ENCODE measurements around the gene RAD18. TPM values are rescaled to one million over a fixed set of nuclear protein-coding genes. Genes with fewer than 3 reads are reported as not detected.

The RAD18 gene
- total RNA-seq, 2 experiments from 2014 or later, result 30.9 to 31.1 TPM

DNA sequence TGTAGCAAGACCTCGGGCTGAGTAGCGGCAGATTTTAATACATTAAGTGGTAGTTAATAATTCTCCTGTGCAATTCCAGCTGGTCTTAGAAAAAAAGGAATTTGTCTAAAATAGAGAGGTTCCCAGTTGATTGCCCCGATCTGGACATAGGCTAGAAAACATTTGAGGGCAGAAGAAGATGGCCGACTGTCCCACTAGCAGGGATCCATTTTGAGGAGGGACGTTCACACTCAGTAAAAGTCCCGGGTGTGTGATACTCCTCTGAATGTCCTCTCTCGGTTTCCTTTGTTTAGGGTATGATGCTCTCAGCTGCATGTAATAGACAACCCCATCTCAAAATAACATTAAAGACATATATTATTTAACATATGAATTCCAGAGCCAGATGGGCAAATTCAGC is 116.0 kb downstream of the RAD18 start:
- Mint-ChIP-seq H3K27ac (no peak overlapping the region), H3K36me3 (peaks cover 2% of the 10 kb centered on the region), H3K9me3 (no peaks in the 10 kb centered on the region), H3K27me3 (no peaks in the 10 kb centered on the region), H3K4me1 (no peaks in the 10 kb centered on the region), H3K4me3 (no peak overlapping the region)
- no peak for ATAC-seq (ENCODE audit: low read depth)
- POLR2A ChIA-PET, result no interaction called here
- no peak for DNase-seq

DNA sequence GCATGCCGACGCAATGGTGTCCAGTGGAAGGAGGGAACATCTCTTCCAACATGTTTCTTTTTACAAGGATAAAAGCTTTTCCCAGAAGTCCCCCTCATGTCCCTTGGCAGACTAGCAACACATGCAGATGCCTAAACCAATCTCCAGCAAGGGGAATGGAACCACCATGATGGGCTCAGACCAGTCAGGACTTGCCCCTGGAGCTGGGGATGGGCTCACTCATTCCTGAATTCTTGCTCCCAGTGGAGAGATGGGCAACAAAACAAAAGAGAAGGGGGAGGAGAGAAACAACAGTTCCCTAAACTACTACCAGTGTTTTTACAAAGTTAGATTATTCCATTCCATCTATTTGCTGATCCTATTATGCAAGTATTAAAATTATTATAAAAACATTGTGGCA is 117.1 kb downstream of the RAD18 start:
- H3K4me3 Mint-ChIP-seq, result no peak overlapping the region
- POLR2A ChIA-PET, result interaction anchor here (0.6 kb wide), 1 partner anchor 717 kb away, joined by 3 read pairs; no protein-coding TSS in a partner anchor
- no peaks in the 10 kb centered on the region for H3K4me1 Mint-ChIP-seq

DNA sequence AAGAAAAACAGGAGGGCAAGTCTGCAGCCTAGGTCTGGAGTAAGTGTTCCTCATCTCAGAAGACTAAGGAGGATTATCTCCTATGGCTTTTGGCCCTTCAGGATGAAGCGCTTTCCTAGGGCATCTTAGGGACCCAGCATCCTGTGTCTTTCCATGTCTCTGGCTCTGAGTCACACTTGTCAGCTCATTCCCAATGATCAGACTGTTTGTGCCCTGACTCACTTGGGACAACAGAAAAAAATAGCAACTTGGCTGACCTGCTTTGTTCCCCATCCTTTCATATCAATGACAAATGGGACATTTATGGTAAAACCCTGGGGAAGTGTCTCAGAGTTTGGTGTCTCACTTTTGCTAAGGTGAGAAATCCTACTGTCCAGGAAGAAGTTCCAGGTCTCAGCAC is 117.6 kb downstream of the RAD18 start:
- H3K27ac Mint-ChIP-seq, result no peak overlapping the region
- H3K36me3 Mint-ChIP-seq, result peaks cover 2% of the 10 kb centered on the region
- no peaks in the 10 kb centered on the region for H3K4me1 Mint-ChIP-seq
- POLR2A ChIA-PET, result interaction anchor here (0.6 kb wide), 1 partner anchor 717 kb away, joined by 3 read pairs; no protein-coding TSS in a partner anchor
- no peaks in the 10 kb centered on the region for H3K9me3 Mint-ChIP-seq
- H3K27me3 Mint-ChIP-seq, result no peaks in the 10 kb centered on the region
- ATAC-seq (ENCODE audit: low read depth), result no peak
- no peak for DNase-seq
- no peak overlapping the region for H3K4me3 Mint-ChIP-seq

More for the DNA sequence above, 117.1 kb downstream of the RAD18 start:
- peaks cover 2% of the 10 kb centered on the region for H3K36me3 Mint-ChIP-seq
- H3K27ac Mint-ChIP-seq, result no peak overlapping the region
- DNase-seq (no peak), ATAC-seq (ENCODE audit: low read depth) (no peak)
- no peaks in the 10 kb centered on the region for H3K27me3 Mint-ChIP-seq
- no peaks in the 10 kb centered on the region for H3K9me3 Mint-ChIP-seq

DNA sequence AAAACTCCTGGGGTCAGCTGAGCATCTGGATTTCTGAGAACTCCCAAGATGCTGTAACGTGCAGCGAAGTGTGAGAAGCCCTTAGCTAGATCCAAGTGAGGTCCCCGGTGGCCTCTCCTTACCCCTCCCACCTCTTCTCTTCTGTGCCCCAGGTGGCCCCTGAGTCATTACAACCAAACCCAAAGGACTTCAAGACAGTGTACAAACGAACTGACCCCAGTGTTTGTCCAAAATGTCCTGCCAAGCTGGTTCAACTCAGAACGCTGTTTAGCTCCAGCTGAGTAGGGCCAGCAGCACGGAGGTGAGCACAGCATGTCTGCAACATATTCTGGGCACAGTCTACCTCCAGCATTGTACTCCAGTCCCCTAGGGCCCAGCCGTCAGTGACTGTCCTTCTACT is 119.9 kb downstream of the RAD18 start:
- Mint-ChIP-seq H3K27me3 (no peaks in the 10 kb centered on the region), H3K36me3 (peaks cover 1% of the 10 kb centered on the region), H3K9me3 (no peaks in the 10 kb centered on the region), H3K27ac (no peak overlapping the region), H3K4me3 (no peak overlapping the region), H3K4me1 (no peaks in the 10 kb centered on the region)
- ATAC-seq (ENCODE audit: low read depth), result no peak
- DNase-seq, result no peak
- POLR2A ChIA-PET, result no interaction called here

DNA sequence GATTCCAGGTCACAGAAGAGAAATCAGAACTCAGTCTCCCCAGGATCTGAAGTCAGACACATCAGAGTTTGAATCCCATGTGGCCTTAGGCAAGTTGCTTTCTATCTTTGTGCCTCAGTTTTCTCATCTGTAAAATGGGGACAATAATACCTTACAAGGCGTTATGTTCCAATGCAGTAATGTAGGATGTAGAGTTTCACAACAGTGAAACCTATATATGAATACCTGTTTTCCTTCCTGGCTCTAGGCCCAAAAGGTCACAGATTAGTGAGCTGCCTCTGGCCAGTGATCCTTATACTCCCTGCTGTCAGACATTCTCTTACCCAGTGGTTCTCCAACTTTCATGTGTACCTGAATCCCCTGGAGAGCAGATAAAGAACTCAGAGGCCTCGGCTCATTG is 121.0 kb downstream of the RAD18 start:
- POLR2A ChIA-PET, result no interaction called here
- Mint-ChIP-seq H3K36me3 (peaks cover 1% of the 10 kb centered on the region), H3K27me3 (no peaks in the 10 kb centered on the region), H3K9me3 (no peaks in the 10 kb centered on the region), H3K4me1 (no peaks in the 10 kb centered on the region), H3K4me3 (no peak overlapping the region), H3K27ac (no peak overlapping the region)
- DNase-seq (no peak), ATAC-seq (ENCODE audit: low read depth) (no peak)

DNA sequence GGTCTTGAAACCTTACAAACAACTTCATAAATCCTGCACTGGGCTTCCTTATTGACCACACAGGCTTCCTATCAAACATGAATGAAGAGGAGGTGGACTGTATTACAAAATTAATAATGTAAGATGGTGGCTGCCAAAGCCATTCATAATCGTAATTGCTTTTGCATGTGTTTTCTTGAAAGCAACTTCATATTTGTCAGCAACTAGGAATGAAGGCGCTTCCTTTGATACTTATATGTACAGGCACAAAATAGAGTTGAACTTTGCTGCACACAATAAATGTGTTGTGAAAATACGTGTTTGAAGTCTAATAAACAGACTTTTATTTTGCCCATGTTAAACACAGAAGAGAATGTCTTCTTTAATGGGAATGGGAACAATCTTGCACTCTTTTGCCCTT is 121.8 kb downstream of the RAD18 start:
- POLR2A ChIA-PET, result no interaction called here
- DNase-seq (no peak), ATAC-seq (ENCODE audit: low read depth) (no peak)
- no peak overlapping the region for H3K27ac Mint-ChIP-seq
- H3K4me3 Mint-ChIP-seq, result no peak overlapping the region
- no peaks in the 10 kb centered on the region for H3K9me3 Mint-ChIP-seq
- H3K4me1 Mint-ChIP-seq, result no peaks in the 10 kb centered on the region
- H3K36me3 Mint-ChIP-seq, result peaks cover 1% of the 10 kb centered on the region
- H3K27me3 Mint-ChIP-seq, result no peaks in the 10 kb centered on the region

DNA sequence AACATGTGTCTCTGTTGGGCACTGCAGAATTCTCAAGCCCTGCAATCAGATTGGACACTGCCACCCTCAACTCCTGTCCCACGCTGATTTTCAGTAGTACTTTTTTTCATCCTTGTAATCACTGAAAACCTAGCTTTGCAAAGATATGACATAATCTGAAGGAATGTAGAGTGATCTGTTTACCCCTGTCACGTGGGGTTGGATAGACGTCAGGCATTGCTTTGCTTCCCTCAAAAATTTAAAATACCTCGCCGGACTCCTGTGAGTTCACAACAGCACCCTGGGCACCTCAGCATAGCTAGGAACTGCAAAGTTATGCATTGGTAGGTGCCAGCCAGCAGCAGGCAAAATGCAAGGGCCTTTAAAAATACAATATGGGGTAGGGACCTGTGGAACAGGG is 122.7 kb downstream of the RAD18 start:
- H3K36me3 Mint-ChIP-seq, result peaks cover 3% of the 10 kb centered on the region
- POLR2A ChIA-PET, result no interaction called here
- no peaks in the 10 kb centered on the region for H3K27me3 Mint-ChIP-seq
- no peak overlapping the region for H3K27ac Mint-ChIP-seq
- no peaks in the 10 kb centered on the region for H3K4me1 Mint-ChIP-seq
- no peaks in the 10 kb centered on the region for H3K9me3 Mint-ChIP-seq
- no peak overlapping the region for H3K4me3 Mint-ChIP-seq
- ATAC-seq (ENCODE audit: low read depth) (no peak), DNase-seq (no peak)

DNA sequence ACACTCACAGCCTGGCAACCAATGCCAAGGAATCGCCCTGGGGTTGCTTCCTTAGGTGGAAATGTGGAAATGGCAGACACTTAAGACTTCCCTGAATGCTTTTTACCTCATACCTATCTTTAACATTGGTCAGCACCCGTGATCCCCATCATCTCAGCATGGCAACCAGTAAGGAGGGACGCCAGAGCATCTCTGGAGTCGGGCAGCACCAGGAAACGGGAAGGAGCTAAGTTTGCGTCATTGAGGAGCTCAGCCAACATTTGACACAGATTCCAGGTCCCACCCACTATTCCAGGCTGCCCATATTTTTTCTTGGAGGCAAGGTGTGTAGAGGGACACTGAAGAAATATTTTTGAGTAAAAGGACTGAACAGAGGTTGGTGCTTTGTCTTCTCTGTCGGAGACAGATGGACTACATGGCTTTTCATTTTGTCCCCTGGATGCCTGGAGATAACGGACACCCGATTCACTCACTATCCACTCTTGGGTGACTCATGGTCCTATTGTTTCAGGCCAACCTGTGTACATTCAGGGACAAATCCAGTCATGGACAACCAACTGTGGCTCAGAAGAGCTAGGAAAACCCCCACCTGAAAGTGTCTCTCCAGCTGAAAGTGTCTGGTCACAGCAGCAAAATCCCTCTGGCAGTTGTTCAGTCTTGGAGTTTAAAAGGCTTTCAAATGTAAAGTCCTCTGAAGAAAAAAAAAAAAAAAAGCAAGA is 123.5 kb downstream of the RAD18 start:
- Mint-ChIP-seq H3K9me3 (no peaks in the 10 kb centered on the region), H3K4me1 (no peaks in the 10 kb centered on the region), H3K27me3 (no peaks in the 10 kb centered on the region), H3K27ac (no peak overlapping the region), H3K36me3 (peaks cover 3% of the 10 kb centered on the region), H3K4me3 (no peak overlapping the region)
- no peak for DNase-seq
- no peak for ATAC-seq (ENCODE audit: low read depth)
- POLR2A ChIA-PET, result no interaction called here

DNA sequence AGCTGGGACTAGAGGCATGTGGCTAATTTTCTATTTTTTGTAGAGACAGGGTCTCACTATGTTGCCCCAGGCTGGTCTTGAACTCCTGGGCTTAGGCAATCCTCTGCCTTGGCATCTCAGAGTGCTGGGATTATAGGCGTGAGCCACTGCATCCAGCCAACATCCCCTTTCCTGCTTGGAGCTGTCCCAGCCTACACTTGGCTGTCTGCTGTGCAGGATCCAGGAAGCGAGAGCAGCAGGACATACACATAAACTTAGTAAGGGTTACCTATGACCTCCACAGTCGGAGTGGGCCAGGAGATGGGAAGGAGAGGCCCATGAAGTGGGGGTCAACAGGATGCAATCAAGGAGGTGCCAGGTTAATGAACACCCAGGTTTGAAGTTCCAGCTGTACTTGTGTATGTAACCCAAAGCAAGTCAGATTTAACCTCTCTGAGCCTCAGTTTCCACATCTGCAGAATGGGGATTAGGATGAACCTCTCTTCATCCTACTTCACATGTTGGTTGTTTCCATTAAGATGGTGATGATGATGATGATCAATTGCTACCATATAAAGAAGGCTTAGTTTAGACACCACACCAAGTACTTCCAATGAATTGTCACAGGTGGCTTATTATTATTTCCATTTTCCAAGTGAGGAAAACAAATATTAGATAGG is 124.4 kb downstream of the RAD18 start:
- Mint-ChIP-seq H3K4me1 (no peaks in the 10 kb centered on the region), H3K9me3 (no peaks in the 10 kb centered on the region), H3K27me3 (no peaks in the 10 kb centered on the region), H3K4me3 (no peak overlapping the region), H3K27ac (no peak overlapping the region), H3K36me3 (peaks cover 3% of the 10 kb centered on the region)
- ATAC-seq (ENCODE audit: low read depth), result no peak
- DNase-seq, result no peak
- POLR2A ChIA-PET, result no interaction called here

DNA sequence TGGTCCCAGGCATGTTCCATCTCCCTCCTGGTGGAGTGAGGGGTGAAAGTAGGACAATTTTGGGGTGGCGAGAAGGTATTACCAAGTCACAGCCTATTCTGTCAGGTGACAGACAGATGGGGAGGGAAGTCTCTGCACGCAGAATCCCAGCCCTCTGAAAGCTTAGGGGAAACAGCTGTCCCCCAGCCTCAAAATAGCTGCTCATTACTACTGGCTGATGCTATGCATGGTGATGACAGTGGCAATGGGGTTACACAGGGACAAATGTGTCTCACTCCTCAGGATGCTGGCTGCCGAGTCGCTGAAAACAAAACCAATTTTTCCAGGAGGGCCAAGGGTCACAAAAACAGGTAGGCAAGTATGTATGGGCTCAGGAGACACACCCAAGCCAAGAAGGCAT is 125.0 kb downstream of the RAD18 start:
- no peaks in the 10 kb centered on the region for H3K4me1 Mint-ChIP-seq
- H3K27ac Mint-ChIP-seq, result no peak overlapping the region
- DNase-seq (no peak), ATAC-seq (ENCODE audit: low read depth) (no peak)
- no peaks in the 10 kb centered on the region for H3K27me3 Mint-ChIP-seq
- POLR2A ChIA-PET, result no interaction called here
- H3K4me3 Mint-ChIP-seq, result no peak overlapping the region
- H3K36me3 Mint-ChIP-seq, result peaks cover 3% of the 10 kb centered on the region
- no peaks in the 10 kb centered on the region for H3K9me3 Mint-ChIP-seq

DNA sequence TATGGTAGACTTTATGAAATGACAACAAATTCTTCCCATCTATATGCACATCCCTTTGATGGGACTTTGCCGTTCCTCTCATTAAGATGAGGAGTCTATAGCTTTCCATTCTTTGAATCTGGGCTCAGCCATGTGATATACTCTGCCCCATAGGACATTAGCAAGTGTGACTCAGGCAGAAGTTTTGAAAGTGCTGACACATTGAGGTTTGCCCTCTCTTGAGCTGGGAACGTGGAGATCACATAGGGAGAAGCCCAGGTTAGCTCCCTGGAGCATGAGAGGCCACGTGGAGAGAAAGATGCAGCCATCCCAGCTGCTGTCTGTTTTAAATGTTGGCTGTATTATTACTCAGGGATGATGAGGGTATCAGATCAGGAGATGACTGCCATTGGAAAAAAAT is 126.1 kb downstream of the RAD18 start:
- Mint-ChIP-seq H3K36me3 (peaks cover 3% of the 10 kb centered on the region), H3K4me3 (no peak overlapping the region), H3K27ac (no peak overlapping the region), H3K4me1 (no peaks in the 10 kb centered on the region), H3K27me3 (no peaks in the 10 kb centered on the region), H3K9me3 (no peaks in the 10 kb centered on the region)
- ATAC-seq (ENCODE audit: low read depth) (no peak), DNase-seq (no peak)
- POLR2A ChIA-PET, result no interaction called here

DNA sequence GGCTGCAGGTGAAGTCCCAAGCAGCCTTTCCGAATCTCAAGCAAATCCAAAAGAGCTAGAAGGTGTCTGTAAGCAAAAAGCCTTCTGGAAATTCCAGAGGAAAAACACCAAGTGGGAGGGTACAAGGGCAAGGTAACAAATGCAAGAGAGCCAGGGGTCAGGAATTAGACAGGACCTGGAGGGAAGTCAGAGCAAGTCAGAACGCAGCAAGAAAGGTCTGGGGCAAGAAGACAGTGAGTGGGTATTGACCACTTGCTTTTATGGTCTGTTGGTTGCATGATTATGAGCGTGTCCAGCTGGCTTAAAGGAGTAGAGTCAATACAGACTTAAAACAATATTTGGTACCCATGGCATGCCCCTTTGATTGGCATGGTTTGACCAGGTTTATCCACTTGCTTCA is 127.2 kb downstream of the RAD18 start:
- H3K4me3 Mint-ChIP-seq, result no peak overlapping the region
- H3K27ac Mint-ChIP-seq, result no peak overlapping the region
- peaks cover 3% of the 10 kb centered on the region for H3K36me3 Mint-ChIP-seq
- ATAC-seq (ENCODE audit: low read depth) (no peak), DNase-seq (no peak)
- no peaks in the 10 kb centered on the region for H3K9me3 Mint-ChIP-seq
- H3K4me1 Mint-ChIP-seq, result no peaks in the 10 kb centered on the region
- POLR2A ChIA-PET, result no interaction called here
- no peaks in the 10 kb centered on the region for H3K27me3 Mint-ChIP-seq

DNA sequence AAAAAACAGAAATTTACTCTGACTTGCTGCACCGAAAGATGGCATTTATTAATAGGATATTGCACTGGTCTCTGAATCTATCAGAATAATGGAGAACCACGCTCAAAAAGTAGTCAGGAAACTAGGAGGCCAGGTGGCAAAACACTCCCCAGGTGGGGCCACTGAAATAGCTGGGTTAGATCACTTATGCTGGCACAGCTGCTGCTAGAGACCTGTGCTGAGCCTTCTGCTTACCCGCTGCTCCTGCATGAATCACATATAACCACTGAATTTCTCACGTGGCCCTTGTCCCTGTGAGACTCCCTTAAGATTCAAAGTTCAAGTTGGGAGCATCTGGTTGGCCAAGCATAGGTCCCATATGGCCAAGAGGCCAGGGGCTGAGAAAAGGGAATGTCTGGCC is 127.9 kb downstream of the RAD18 start:
- Mint-ChIP-seq H3K36me3 (peaks cover 3% of the 10 kb centered on the region), H3K9me3 (no peaks in the 10 kb centered on the region), H3K4me1 (no peaks in the 10 kb centered on the region), H3K27ac (no peak overlapping the region), H3K27me3 (no peaks in the 10 kb centered on the region), H3K4me3 (no peak overlapping the region)
- POLR2A ChIA-PET, result no interaction called here
- ATAC-seq (ENCODE audit: low read depth) (no peak), DNase-seq (no peak)

DNA sequence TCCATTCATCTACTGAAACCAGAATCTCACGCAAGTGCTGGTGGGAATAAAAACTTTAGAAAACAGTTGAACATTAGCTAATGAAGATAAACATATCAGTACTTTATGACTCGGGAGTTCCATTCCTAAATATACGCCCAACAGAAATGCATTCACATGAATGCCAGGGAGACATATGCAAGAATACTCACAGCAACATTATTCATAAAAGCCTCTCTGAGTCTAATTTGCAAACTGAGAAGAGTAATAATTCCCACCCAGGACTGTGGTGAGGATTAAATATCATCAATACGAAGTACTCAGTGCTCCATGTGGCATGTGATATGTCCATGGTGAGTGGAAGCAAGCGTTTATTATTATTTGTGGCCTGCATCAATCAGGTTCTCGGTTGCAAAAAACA is 128.3 kb downstream of the RAD18 start:
- POLR2A ChIA-PET, result no interaction called here

More for the DNA sequence above, 128.3 kb downstream of the RAD18 start:
- Mint-ChIP-seq H3K27me3 (no peaks in the 10 kb centered on the region), H3K4me3 (no peak overlapping the region), H3K9me3 (no peaks in the 10 kb centered on the region), H3K36me3 (peaks cover 3% of the 10 kb centered on the region), H3K4me1 (no peaks in the 10 kb centered on the region), H3K27ac (no peak overlapping the region)
- DNase-seq (no peak), ATAC-seq (ENCODE audit: low read depth) (no peak)

Data from activated naive CD8-positive, alpha-beta T cell treated with anti-CD3 and anti-CD28 coated beads, Interleukin-2, amount 10 ng/mL, durations not matched to agents 7 days and 5 days (primary cell).